ENCODE results near the gene PCP2. TPM values are rescaled to one million over a fixed set of nuclear protein-coding genes. Genes with fewer than 3 reads are reported as not detected.

The PCP2 gene
- total RNA-seq, 4 donors from 2014 or later: not detected

- in situ Hi-C loops (cut with MboI; ENCODE audit: low sequenced_read_pairs in 4 of 4) (no loop called here), intact Hi-C loops (cut with DNase I; ENCODE audit: low total_unique reads) (no loop called here)
- Histone ChIP-seq H3K36me3 (no peaks in the 10 kb centered on the region), H3K27me3 (peaks cover 18 to 28% (median 24%) of the 10 kb centered on the region in 3 donors), H3K4me1 (no peaks in the 10 kb centered on the region), H3K4me3 (no peak overlapping the region), H3K9me3 (no peaks in the 10 kb centered on the region), H3K27ac (no peak overlapping the region)
- no peak for ATAC-seq
- TF ChIP-seq POLR2A (IDR thresholded peaks at IDR 0.05): no peak
- TF ChIP-seq CTCF (IDR thresholded peaks at IDR 0.05 in 4 of 5, conservative IDR thresholded peaks at IDR 0.05 in 1 of 5): no peak
- DNase-seq: no peak
Observed at GRCh38 chr19:7600721-7601120, 32.8 kb downstream of the PCP2 start.

- no peak for DNase-seq
- in situ Hi-C loops (cut with MboI; ENCODE audit: low sequenced_read_pairs in 4 of 4): no loop called here
Observed at GRCh38 chr19:7598180-7598579, 35.3 kb downstream of the PCP2 start.

GRCh38 chr19:7597689-7598088 lies 35.8 kb downstream of the PCP2 start:
- Histone ChIP-seq H3K27ac (no peak overlapping the region), H3K4me3 (no peak overlapping the region), H3K9me3 (no peaks in the 10 kb centered on the region), H3K4me1 (no peaks in the 10 kb centered on the region), H3K36me3 (no peaks in the 10 kb centered on the region), H3K27me3 (peaks cover 39 to 48% (median 42%) of the 10 kb centered on the region in 3 donors)
- intact Hi-C loops (cut with DNase I; ENCODE audit: low total_unique reads) (no loop called here), in situ Hi-C loops (cut with MboI; ENCODE audit: low sequenced_read_pairs in 4 of 4) (no loop called here)
- no peak for DNase-seq
- ATAC-seq: no peak
- TF ChIP-seq POLR2A (IDR thresholded peaks at IDR 0.05) (no peak), CTCF (IDR thresholded peaks at IDR 0.05 in 4 of 5, conservative IDR thresholded peaks at IDR 0.05 in 1 of 5) (no peak)

More at GRCh38 chr19:7598180-7598579, 35.3 kb downstream of the PCP2 start:
- Histone ChIP-seq H3K36me3 (no peaks in the 10 kb centered on the region), H3K4me1 (no peaks in the 10 kb centered on the region), H3K9me3 (no peaks in the 10 kb centered on the region), H3K27ac (no peak overlapping the region), H3K27me3 (peaks cover 38 to 51% (median 39%) of the 10 kb centered on the region in 3 donors), H3K4me3 (no peak overlapping the region)
- intact Hi-C loops (cut with DNase I; ENCODE audit: low total_unique reads): no loop called here
- no peak for ATAC-seq
- TF ChIP-seq POLR2A (IDR thresholded peaks at IDR 0.05) (no peak), CTCF (IDR thresholded peaks at IDR 0.05 in 4 of 5, conservative IDR thresholded peaks at IDR 0.05 in 1 of 5) (no peak)

GRCh38 chr19:7596211-7596937 lies 37.1 kb downstream of the PCP2 start:
- DNase-seq: no peak
- H3K9me3 ChIP-seq: no peaks in the 10 kb centered on the region
- no peak overlapping the region for H3K4me3 ChIP-seq
- no peak overlapping the region for H3K27ac ChIP-seq
- H3K4me1 ChIP-seq: no peaks in the 10 kb centered on the region
- H3K27me3 ChIP-seq: peaks cover 40 to 43% (median 43%) of the 10 kb centered on the region in 3 donors
- no peak for TF ChIP-seq POLR2A (IDR thresholded peaks at IDR 0.05)
- TF ChIP-seq CTCF (IDR thresholded peaks at IDR 0.05 in 4 of 5, conservative IDR thresholded peaks at IDR 0.05 in 1 of 5): no peak
- no peaks in the 10 kb centered on the region for H3K36me3 ChIP-seq
- in situ Hi-C loops (cut with MboI; ENCODE audit: low sequenced_read_pairs in 4 of 4) (no loop called here), intact Hi-C loops (cut with DNase I; ENCODE audit: low total_unique reads) (no loop called here)
- no peak for ATAC-seq

Measured in gastrocnemius medialis (tissue), 4 donors.